Measurements from ENCODE around the gene DDX1. TPM values are rescaled to one million over a fixed set of nuclear protein-coding genes. Genes with fewer than 3 reads are reported as not detected.

DDX1 gene
- total RNA-seq, 4 donors from 2014 or later, result 63.0 to 85.6 (median 75.2) TPM

- intact Hi-C loops (cut with DNase I), result no loop called here
- Histone ChIP-seq H3K36me3 (peaks cover 0 to 15% of the 10 kb centered on the region in 2 donors), H3K27me3 (no peaks in the 10 kb centered on the region), H3K4me3 (replicated peaks in 1 of 3) (no peak overlapping the region), H3K27ac (no peak overlapping the region), H3K4me1 (no peaks in the 10 kb centered on the region), H3K9me3 (no peaks in the 10 kb centered on the region)
- 90 to 93% methylated on average over 11 of the region's 11 CpGs for WGBS, 2 donors
- no peak for DNase-seq
- TF ChIP-seq POLR2A (IDR thresholded peaks at IDR 0.05), result no peak
- TF ChIP-seq CTCF (IDR thresholded peaks at IDR 0.05), result no peak
Measured at GRCh38 chr2:15546297-15547098, 45.2 kb upstream of the DDX1 start.

GRCh38 chr2:15547115-15547876, 44.4 kb upstream of the DDX1 start:
- Histone ChIP-seq H3K27ac (no peak overlapping the region), H3K9me3 (no peaks in the 10 kb centered on the region), H3K4me3 (replicated peaks in 1 of 3) (no peak overlapping the region), H3K4me1 (no peaks in the 10 kb centered on the region), H3K36me3 (peaks cover 0 to 15% of the 10 kb centered on the region in 2 donors), H3K27me3 (no peaks in the 10 kb centered on the region)
- WGBS, 2 donors, result 93 to 97% methylated on average over 4 of the region's 4 CpGs
- intact Hi-C loops (cut with DNase I), result no loop called here
- TF ChIP-seq POLR2A (IDR thresholded peaks at IDR 0.05), result no peak
- no peak for TF ChIP-seq CTCF (IDR thresholded peaks at IDR 0.05)
- no peak for DNase-seq

GRCh38 chr2:15548974-15549373, 42.7 kb upstream of the DDX1 start:
- Histone ChIP-seq H3K36me3 (peaks cover 0 to 21% of the 10 kb centered on the region in 2 donors), H3K4me1 (no peaks in the 10 kb centered on the region), H3K27me3 (no peaks in the 10 kb centered on the region), H3K9me3 (no peaks in the 10 kb centered on the region), H3K27ac (no peak overlapping the region), H3K4me3 (replicated peaks in 1 of 3) (no peak overlapping the region)
- no peak for DNase-seq
- TF ChIP-seq CTCF (IDR thresholded peaks at IDR 0.05) (no peak), POLR2A (IDR thresholded peaks at IDR 0.05) (no peak)
- intact Hi-C loops (cut with DNase I), result no loop called here
- 96 to 97% methylated on average over 2 of the region's 2 CpGs for WGBS, 2 donors

- H3K4me1 ChIP-seq, result no peaks in the 10 kb centered on the region
- intact Hi-C loops (cut with DNase I), result no loop called here
- H3K27me3 ChIP-seq, result no peaks in the 10 kb centered on the region
- TF ChIP-seq POLR2A (IDR thresholded peaks at IDR 0.05) (no peak), CTCF (IDR thresholded peaks at IDR 0.05) (peak in 1 of 6 experiments; percentile 10)
- no peak overlapping the region for H3K4me3 ChIP-seq (replicated peaks in 1 of 3)
- no peaks in the 10 kb centered on the region for H3K9me3 ChIP-seq
- peaks cover 0 to 19% of the 10 kb centered on the region in 2 donors for H3K36me3 ChIP-seq
- H3K27ac ChIP-seq, result no peak overlapping the region
- WGBS, 2 donors, result 96 to 98% methylated on average over 1 of the region's 1 CpG
- no peak for DNase-seq
Measured at GRCh38 chr2:15553519-15553918, 38.1 kb upstream of the DDX1 start.

GRCh38 chr2:15553951-15554350, 37.7 kb upstream of the DDX1 start:
- DNase-seq, result no peak
- TF ChIP-seq POLR2A (IDR thresholded peaks at IDR 0.05) (no peak), CTCF (IDR thresholded peaks at IDR 0.05) (no peak)
- intact Hi-C loops (cut with DNase I), result no loop called here
- no peaks in the 10 kb centered on the region for H3K27me3 ChIP-seq
- WGBS, 2 donors, result 91 to 96% methylated on average over 3 of the region's 3 CpGs
- no peak overlapping the region for H3K27ac ChIP-seq
- H3K36me3 ChIP-seq, result peaks cover 0 to 15% of the 10 kb centered on the region in 2 donors
- no peaks in the 10 kb centered on the region for H3K9me3 ChIP-seq
- no peaks in the 10 kb centered on the region for H3K4me1 ChIP-seq
- no peak overlapping the region for H3K4me3 ChIP-seq (replicated peaks in 1 of 3)
